ENCODE data around the gene FOXD2.

The FOXD2 gene

DNA sequence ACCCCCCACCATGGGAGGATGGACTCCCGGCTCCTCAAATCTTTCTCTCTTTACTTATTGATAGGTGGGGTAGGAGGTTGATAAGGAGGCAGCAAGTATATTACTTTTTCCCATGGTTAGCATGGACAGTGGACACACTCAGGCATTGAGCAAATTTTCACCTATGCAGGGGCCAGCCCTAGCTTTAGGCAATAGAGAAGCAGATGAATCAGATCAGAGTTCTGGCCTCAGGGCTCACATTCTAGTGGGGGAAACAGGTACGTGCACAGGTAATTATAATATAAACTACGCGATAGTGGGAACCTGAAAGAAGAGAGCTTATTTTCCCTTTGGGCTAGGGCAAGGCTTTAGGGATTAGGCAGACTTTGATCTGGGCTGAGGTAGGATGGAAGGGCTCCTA, 35.3 kb upstream of the FOXD2 start:
- TF ChIP-seq, protein P1, sequence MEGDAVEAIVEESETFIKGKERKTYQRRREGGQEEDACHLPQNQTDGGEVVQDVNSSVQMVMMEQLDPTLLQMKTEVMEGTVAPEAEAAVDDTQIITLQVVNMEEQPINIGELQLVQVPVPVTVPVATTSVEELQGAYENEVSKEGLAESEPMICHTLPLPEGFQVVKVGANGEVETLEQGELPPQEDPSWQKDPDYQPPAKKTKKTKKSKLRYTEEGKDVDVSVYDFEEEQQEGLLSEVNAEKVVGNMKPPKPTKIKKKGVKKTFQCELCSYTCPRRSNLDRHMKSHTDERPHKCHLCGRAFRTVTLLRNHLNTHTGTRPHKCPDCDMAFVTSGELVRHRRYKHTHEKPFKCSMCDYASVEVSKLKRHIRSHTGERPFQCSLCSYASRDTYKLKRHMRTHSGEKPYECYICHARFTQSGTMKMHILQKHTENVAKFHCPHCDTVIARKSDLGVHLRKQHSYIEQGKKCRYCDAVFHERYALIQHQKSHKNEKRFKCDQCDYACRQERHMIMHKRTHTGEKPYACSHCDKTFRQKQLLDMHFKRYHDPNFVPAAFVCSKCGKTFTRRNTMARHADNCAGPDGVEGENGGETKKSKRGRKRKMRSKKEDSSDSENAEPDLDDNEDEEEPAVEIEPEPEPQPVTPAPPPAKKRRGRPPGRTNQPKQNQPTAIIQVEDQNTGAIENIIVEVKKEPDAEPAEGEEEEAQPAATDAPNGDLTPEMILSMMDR (IDR thresholded peaks at IDR 0.05) = no peak
- Histone ChIP-seq H3K36me3 (no peaks in the 10 kb centered on the region), H3K4me3 (ENCODE audit: low read depth in 1 of 2, low read length in 1 of 2) (no peak overlapping the region), H3K27ac (no peak overlapping the region), H3K9me3 (no peaks in the 10 kb centered on the region), H3K27me3 (peaks cover 70% of the 10 kb centered on the region), H3K4me1 (ENCODE audit: control insufficient read depth in 1 of 2, insufficient read depth in 1 of 2, low read depth in 1 of 2, low read length in 1 of 2) (no peaks in the 10 kb centered on the region)

DNA sequence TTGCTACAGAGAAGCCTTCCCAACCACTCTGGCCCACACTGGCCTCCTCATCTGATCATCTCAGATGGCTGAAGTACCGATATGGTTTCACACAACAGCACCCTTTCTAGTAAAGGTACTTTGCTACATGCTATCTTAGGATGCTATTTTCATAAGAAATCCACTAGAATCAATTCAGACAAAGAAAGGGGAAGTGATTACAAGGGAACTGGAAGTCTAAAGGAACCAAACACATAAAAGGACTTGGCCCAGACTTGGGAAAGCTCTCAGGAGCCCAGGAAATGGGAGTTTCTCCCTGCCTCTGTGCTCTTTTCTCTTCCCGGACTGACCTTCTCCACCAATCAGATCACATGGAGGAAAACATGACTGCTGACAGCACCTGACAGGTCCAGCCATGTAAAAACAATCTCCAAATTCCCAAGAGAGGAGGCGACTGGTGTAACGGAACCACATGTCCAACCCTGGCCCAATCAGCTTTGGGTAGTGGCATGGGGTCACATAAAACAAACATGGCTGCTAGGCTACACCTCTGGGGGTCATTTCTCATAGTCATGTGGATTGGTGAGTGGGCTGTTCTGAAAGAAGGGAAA, 34.4 kb upstream of the FOXD2 start:
- H3K27me3 ChIP-seq = peaks cover 73% of the 10 kb centered on the region
- no peak overlapping the region for H3K27ac ChIP-seq
- H3K9me3 ChIP-seq = no peaks in the 10 kb centered on the region
- H3K36me3 ChIP-seq = no peaks in the 10 kb centered on the region
- H3K4me1 ChIP-seq (ENCODE audit: control insufficient read depth in 1 of 2, insufficient read depth in 1 of 2, low read depth in 1 of 2, low read length in 1 of 2) = no peaks in the 10 kb centered on the region
- TF ChIP-seq, protein P1 (IDR thresholded peaks at IDR 0.05) = no peak
- H3K4me3 ChIP-seq (ENCODE audit: low read depth in 1 of 2, low read length in 1 of 2) = no peak overlapping the region

DNA sequence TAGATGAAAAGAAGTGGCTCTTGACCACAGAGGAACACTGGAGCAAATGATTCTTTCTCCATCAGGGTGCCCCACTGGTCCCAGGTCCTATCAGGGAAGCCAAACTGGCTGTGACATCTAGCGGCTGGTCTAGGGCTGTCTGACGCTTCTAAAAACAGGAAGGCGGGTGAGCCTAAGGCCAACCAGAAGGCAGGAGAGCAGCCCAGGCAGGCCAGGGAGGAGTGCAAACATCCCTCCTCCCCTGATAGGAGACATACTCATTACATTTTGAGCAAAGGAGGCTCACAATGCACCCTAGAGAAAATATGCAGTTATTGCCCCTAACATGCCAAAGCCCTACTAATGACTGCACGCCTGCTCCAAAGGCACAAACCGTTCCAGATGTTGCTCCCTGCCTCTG, 32.1 kb upstream of the FOXD2 start:
- Histone ChIP-seq H3K27me3 (peaks cover 65% of the 10 kb centered on the region), H3K27ac (no peak overlapping the region), H3K9me3 (no peaks in the 10 kb centered on the region), H3K36me3 (no peaks in the 10 kb centered on the region), H3K4me3 (ENCODE audit: low read depth in 1 of 2, low read length in 1 of 2) (no peak overlapping the region), H3K4me1 (ENCODE audit: control insufficient read depth in 1 of 2, insufficient read depth in 1 of 2, low read depth in 1 of 2, low read length in 1 of 2) (no peaks in the 10 kb centered on the region)
- TF ChIP-seq, protein P1 (IDR thresholded peaks at IDR 0.05) = no peak

DNA sequence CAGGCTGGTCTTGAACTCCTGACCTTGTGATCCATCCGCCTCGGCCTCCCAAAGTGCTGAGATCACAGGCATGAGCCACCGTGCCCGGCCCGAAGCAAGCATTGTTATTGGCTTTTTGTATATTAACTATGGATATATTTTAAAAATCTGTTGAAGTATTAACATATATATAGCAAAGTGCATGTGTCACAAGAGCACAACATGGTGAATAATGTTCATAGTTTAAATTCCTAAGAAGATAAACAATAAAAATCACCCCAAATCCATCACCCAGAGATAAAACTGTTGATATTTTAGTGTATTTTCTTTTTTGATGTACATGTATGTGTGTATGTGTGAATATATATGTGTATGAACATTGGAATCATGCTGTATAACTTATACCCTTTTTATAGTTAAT, 30.9 kb upstream of the FOXD2 start:
- TF ChIP-seq, protein P1 (IDR thresholded peaks at IDR 0.05) = no peak
- no peaks in the 10 kb centered on the region for H3K9me3 ChIP-seq
- no peak overlapping the region for H3K4me3 ChIP-seq (ENCODE audit: low read depth in 1 of 2, low read length in 1 of 2)
- H3K4me1 ChIP-seq (ENCODE audit: control insufficient read depth in 1 of 2, insufficient read depth in 1 of 2, low read depth in 1 of 2, low read length in 1 of 2) = no peaks in the 10 kb centered on the region
- peaks cover 62% of the 10 kb centered on the region for H3K27me3 ChIP-seq
- H3K36me3 ChIP-seq = no peaks in the 10 kb centered on the region
- no peak overlapping the region for H3K27ac ChIP-seq

DNA sequence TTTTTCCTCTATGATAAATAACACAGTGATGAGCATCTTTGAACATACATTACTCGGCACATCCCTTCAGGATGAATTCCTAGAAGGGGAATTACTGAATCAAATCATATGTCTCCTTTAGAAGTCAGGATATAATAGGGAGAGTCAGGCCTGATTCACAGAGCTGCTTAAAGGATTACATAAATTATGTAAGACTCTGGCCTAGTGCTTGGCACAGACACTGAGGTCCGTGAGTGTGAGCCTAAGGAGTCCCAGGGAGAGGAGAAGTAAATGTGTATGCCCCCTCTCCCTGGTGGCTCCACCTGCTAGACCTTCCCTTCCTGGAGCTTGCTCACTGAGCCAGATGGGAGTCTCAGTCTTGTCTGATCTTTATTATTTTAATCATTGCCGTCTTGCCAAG, 30.4 kb upstream of the FOXD2 start:
- no peak overlapping the region for H3K4me3 ChIP-seq (ENCODE audit: low read depth in 1 of 2, low read length in 1 of 2)
- TF ChIP-seq, protein P1 (IDR thresholded peaks at IDR 0.05) = no peak
- H3K27ac ChIP-seq = no peak overlapping the region
- H3K9me3 ChIP-seq = no peaks in the 10 kb centered on the region
- peaks cover 61% of the 10 kb centered on the region for H3K27me3 ChIP-seq
- H3K4me1 ChIP-seq (ENCODE audit: control insufficient read depth in 1 of 2, insufficient read depth in 1 of 2, low read depth in 1 of 2, low read length in 1 of 2) = no peaks in the 10 kb centered on the region
- H3K36me3 ChIP-seq = no peaks in the 10 kb centered on the region

Data from neutrophil (primary cell).